Measurements from ENCODE around the gene IL17RD.
A peak's percentile ranks its signal among the peaks of the same experiment; 100 is the strongest.

IL17RD gene

GRCh38 chr3:57160765-57161538 lies 4.2 kb downstream of the IL17RD start:
- no peak for DNase-seq
- intact Hi-C loops (cut with DNase I): loop anchor here (10.0 kb wide), 1 partner anchor 166 kb away; no protein-coding TSS in a partner anchor

DNA sequence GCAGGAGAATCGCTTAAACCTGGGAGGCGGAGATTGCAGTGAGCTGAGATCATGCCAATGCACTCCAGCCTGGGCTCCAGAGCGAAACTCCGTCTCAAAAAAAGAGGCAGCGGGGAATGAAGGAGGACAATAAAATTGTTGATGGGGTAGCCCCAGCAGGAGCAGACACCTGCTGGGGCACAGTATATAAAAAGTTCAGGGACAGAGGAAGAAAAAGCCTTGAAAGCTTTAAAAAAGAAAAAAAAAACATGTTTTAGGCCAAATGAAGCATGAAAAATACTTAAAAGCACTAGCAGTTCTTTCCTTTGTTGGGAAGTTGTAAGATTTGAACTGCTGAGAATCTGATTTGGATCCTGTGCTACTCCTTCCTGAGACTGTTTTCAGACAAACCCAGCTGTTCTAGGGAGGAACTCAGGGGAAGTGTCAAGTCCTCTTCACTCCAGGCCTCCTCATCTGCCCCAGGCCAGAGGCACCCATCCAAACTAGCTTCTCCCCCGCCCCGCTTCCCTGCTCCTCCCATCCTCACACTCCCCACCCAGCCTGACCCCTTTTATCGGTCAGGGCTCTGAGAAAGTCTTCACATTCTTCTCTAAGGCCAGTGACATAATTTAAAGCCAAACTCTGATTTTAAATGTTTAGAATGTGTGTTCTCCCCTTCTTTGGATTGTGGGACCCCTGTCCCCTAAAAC lies 4.9 kb downstream of the IL17RD start:
- DNase-seq: no peak
- intact Hi-C loops (cut with DNase I): loop anchor here (10.0 kb wide), 1 partner anchor 165 kb away; no protein-coding TSS in a partner anchor

- intact Hi-C loops (cut with DNase I): no loop called here
These were observed 6.1 kb downstream of the IL17RD start for GRCh38 chr3:57158813-57159738.

DNA sequence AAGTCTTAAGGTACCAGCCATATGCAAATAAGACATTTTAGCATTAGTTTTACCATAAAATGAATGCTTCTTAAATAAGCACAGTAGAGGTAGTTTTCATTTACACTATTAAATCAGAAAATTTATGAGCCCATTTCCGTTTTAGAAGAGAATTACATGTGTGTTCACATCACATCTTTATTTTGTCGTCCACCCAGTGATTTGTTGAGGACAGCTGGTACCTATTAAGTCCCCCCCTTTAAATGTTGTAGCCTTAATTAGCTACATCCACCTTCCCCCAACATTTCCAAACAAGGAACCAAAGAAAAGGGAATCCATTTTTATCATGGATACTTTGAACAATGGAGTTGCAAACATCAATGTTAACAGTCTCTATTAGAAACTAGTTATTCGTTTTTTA lies 6.8 kb downstream of the IL17RD start:
- intact Hi-C loops (cut with DNase I): no loop called here
- DNase-seq: no peak

More at GRCh38 chr3:57158813-57159738, 6.1 kb downstream of the IL17RD start:
- DNase-seq: no peak

DNA sequence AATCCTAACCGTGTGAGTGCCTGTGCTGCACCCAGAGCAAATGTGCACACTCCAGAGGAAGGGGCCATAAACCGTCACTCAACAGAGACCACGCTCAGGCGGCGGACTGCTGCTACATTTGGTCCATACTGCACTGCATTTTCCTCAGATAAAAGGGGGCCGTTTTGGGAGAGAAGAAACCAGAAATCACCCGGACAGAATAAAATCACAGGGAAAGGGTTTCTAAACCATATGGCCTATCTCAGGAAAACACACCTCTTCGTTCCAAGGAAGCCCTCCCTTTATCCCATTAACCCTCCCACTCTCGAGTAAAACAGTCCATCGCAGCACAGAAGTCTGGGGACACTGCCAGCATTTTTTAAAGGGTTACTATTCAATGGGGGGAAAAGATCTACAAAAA lies 7.6 kb downstream of the IL17RD start:
- no peak for DNase-seq
- intact Hi-C loops (cut with DNase I): no loop called here

GRCh38 chr3:57155310-57155643 lies 9.9 kb downstream of the IL17RD start:
- no peak for DNase-seq
- intact Hi-C loops (cut with DNase I): no loop called here

DNA sequence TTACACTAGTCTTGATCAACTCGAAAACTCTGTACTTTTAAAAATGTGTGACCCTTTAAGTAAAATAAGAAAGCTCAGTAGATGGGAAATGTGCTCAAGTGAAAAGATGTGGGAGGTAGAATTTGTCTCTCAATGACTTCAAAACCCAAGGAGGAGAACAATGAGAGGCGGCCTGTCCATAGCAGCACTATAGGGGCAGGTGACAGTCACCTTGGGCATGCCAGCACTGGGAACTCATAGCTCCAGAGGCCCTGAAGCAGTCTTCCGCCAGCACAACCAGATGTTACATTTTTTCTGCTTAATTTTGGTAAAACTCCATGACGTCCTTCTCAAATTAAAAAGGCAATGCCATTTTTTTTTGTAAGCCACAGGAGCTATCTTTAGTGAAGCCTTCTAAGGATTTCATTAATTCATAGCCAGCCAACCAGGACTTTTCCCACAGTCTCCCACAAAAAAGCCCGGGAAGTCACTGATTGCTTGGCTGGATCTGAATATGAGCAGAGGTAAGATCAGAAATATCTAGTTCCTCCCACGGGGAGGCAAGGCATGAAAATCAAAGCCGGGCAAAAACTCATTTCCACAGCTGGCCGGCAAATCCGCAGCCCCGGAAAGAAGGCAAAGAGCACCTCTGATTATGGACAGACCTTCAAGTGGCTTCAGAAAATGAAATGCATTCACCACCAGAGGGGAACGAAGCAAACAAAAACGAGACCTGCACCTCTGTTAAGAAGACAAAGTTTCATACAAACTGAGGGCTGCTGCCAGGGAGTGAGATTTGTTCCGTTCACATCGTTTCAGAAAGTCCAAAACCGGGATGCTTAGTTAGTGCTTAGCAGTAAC lies 10.5 kb downstream of the IL17RD start:
- intact Hi-C loops (cut with DNase I): no loop called here
- DNase-seq: no peak

DNA sequence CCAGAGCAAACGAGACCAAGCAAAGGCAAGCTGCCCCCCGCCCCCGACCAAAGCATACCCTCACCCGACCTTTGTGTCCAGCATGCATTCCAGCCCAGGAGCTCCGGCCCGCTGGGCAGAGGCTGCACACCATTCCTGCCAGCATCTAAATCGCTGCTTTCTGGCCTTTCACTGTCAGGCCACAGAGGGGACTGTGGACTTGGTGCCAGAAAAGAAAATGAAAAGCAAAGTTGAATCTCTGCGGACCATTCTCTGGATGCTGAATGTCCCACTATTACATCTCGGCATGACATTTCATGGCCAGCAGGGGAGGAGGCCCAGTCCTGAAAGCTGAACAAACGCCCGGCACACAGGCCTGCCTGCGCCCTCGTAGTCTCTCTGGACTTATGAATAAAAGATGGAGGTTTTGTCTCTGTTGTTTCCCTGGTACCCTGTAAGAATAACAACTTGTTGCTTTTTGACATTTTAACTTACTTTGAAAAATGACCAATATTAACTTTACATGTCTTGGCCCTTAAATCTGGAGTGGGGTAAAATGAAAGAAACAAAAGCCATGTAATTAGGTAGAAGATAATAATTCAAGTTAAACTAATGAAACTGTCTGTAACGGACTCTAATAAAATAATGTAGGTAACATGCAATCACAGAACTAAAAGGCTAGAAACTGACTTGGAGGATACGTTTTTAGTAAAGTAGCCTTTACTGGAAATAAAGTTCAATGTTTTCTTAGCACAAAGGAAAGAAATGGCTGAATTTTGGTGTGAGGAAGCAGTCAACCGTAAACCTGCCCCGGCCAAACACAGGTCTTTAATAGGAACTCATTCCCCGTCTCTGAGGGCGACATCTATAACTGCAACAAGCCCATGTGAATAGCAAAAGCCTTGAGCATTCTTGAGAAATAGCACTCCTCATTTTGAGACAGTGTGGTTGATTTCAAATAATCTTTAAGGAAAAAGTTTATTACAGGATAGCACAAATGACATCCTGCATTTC lies 12.7 kb downstream of the IL17RD start:
- intact Hi-C loops (cut with DNase I): no loop called here
- DNase-seq: peak in 27 of 42 donors; percentile 4 to 71 (median 36)

GRCh38 chr3:57151749-57152148 lies 13.4 kb downstream of the IL17RD start:
- no peak for DNase-seq
- intact Hi-C loops (cut with DNase I): no loop called here

- DNase-seq: no peak
- intact Hi-C loops (cut with DNase I): no loop called here
These were observed 14.1 kb downstream of the IL17RD start for GRCh38 chr3:57151021-57151449.

- peak in 2 of 42 donors; percentile 14 to 32 for DNase-seq
- intact Hi-C loops (cut with DNase I): no loop called here
These were observed 15.0 kb downstream of the IL17RD start for GRCh38 chr3:57150113-57150581.

DNA sequence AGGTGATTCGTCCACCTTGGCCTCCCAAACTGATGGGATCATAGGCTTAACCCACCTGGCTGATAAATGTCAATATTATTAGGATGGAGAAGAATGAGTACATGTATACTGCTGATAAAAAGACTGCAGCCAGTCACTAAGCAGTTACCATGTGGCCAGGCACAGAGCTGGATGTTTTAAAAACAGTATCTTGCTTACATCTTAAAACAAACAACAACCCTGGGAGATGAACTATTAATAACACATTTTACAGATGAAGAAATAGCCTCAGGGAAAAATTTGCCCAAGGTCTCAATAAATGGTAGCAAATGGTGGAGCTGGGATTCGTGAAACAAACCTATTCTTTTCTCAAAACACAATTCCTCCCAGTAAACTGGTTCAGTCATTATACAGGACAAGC lies 18.1 kb downstream of the IL17RD start:
- no peak for DNase-seq
- intact Hi-C loops (cut with DNase I): no loop called here

DNA sequence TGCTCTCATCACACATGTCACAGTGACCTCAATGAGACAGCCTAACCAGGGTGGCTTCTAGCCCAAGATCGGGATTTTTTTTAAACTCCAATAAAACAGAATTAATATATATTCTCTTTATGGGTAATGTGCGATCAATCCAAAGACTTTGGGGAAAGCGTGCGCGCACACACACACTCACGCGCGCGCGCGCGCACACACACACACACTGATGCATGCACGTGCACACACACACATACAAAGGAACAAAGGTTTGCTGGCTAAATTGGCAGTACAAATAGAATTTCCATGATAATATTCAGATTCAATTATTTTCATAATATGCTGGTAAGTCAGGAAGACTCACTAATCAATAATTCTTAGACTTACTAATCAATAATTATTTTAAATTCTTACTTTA lies 19.3 kb downstream of the IL17RD start:
- intact Hi-C loops (cut with DNase I): no loop called here

GRCh38 chr3:57144952-57145351 lies 20.2 kb downstream of the IL17RD start:
- no peak for DNase-seq
- intact Hi-C loops (cut with DNase I): no loop called here

More for the DNA sequence above, 19.3 kb downstream of the IL17RD start:
- no peak for DNase-seq

GRCh38 chr3:57143886-57144459 lies 21.2 kb downstream of the IL17RD start:
- DNase-seq: no peak
- intact Hi-C loops (cut with DNase I): no loop called here

DNA sequence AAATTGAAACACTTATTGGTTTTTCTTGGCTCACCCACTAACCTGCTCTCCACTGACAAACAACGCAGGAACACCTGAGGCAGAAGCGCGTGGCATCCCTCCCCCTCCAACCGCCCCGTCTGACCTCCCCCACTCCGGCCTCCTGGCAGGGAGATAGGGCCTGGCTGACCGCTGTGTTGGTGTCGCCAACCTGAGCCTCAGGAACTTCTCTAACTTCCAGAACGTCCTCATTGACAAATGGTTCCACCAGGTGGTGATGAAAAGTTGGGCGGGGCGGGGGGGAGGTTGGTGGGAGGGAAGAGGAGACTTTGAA lies 22.8 kb downstream of the IL17RD start:
- intact Hi-C loops (cut with DNase I): no loop called here
- DNase-seq: no peak

GRCh38 chr3:57141719-57142410 lies 23.3 kb downstream of the IL17RD start:
- no peak for DNase-seq
- intact Hi-C loops (cut with DNase I): no loop called here

Data from head of caudate nucleus (tissue), 42 donors.